Stimulated activated CD8-positive, alpha-beta memory T cell treated with anti-CD3 and anti-CD28 coated beads, Interleukin-12 subunit alpha, Interleukin-12 subunit beta, amount 100 ng/mL, for 24 hours (primary cell): ENCODE data around the gene MRPS26.
"Not testable (repeated sequence)": the region's sequence is repeated elsewhere in the genome, so short reads cannot be mapped to it uniquely, and the experiment has no call there.

Source experiments
- DNase-seq: peaks from one replicate; pipeline ENCODE4 v3.0.0-alpha.2; 2020; ENCODE audit errors: extremely low read depth

The MRPS26 gene

DNA sequence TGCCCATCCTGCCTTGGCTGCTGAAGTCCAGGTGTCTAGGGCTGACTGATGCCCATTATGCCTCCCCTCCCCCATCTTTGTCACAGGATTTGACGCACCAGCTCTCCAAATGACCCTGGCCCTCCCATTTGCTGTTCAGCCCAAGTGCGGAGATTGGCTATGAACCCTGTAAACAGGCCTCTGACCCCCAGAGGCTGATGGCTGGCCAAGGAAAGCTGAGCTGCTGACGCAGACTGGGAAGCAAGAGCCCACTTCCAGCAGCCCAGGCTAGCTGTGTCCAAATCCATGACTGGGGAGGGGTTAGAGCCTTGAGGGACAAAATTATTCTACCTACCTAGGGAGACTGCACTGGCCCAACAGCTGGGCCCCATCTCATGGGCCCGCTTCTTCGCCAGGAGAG lies 3.2 kb upstream of the MRPS26 start:
- no peak for DNase-seq

DNA sequence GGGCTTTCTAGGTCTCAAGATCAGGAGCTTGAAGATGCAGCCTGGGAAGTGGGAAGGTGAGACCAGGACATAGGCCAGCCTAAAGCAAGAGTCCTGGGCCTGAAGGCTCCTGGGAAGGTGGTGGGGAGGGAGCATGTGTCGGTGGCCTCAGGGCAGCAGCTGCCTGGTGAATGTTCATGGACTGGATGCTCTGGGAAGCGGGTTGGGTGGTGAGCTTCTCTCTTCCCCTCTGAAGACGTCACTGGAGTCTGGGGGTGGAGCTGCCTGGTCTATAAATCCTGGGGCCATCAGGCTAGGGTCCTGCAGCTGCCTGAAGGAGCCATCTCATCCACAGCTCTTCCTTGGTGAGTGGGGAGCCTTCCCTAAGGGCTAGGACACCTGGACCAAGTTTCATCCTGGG lies 2.5 kb upstream of the MRPS26 start, which contains the start of gene GNRH2:
Gene GNRH2 (plus strand): TSS at position 301 of the 400 bp plus-strand sequence. CDS start 793 bp downstream, outside the sequence.
- DNase-seq, result no peak

DNA sequence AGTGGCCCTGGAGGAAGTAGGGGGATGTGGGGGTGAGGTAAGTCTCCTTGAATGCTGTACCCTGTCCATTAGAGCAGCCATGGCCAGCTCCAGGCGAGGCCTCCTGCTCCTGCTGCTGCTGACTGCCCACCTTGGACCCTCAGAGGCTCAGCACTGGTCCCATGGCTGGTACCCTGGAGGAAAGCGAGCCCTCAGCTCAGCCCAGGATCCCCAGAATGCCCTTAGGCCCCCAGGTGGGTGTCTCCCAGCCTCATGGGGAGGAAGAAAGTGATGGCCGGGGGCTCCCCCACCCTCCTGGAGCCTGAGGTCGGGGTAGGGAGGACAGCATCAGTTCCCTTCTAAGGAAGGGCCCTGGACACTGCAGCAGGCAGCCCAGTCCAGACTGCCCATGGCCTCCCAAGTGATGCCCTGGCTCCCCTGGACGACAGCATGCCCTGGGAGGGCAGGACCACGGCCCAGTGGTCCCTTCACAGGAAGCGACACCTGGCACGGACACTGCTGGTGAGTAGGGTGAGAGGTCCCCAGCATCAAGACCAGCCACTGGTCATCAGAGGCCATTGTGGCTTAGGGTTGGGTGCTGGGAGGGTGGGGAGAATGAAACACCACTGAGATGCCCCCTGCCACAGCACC lies 1.4 kb upstream of the MRPS26 start:
- no peak for DNase-seq

DNA sequence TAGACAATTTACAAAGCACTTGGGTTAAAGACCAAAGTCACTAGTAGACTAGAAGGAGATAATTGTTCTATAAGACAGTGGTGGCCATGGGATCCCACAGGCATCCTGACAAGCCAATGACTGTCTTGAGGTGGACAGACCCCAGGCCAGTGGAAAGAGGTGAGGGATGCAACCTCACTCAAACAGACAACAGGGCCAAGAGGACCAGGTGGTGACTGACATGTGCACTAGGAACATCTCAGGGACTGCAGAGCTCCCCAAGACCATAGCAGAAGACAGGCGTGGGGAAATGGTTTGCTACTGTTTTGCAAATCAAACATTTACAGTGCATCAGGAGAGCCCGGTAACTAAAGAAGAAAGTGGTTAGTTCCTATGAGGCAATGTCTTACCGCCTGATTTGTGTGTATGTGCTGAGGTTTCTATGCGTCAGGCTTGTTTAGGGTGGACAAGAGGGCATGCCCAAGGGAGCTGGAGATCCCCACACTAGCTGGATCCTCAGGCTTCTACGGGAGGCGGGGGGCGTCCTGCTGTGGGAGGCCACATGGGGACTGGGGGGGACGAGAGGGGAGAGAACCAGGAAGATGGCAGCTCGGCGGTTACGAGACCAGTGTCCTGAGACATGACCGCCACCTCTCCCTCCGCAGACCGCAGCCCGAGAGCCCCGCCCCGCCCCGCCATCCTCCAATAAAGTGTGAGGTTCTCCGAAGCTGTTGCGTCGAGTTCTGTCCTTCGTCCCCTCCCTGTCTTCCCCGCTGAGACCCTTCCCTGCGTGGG lies 623 bp upstream of the MRPS26 start:
- no peak for DNase-seq

DNA sequence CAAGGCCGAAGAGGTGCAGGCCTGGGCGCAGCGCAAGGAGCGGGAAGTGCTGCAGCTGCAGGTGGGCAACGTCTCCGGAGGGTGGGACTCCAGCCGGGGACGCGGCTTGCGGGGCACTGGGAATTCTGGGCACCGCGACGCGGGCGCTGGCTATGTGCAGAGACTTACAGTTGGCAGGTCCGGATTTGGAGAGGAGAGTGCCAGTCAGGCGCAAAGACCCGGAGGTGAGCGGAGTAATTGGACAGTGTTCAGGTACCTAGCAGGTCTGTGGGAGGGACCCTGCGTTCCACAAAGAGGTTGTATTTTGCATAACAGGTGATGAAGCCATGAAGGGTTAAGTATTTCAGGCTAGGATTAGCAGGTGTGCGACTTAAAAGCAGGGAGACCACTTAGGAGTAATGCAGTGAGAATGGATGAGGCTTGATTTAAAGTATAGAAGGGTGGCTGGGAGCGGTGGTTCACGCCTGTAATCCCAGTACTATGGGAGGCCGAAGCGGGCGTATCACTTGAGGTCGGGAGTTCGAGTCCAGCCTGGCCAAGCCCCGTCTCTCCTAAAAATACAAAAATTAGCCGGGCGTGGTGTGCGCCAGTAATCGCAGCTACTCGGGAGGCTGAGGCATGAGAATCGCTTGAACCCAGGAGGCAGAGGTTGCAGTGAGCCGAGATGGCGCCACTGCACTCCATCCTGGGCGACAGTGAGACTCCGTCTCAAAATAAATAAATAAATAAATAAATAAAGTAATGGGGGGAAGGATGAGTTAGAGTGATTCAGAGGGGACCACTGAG lies 1.0 kb downstream of the MRPS26 start:
- DNase-seq, result no peak

DNA sequence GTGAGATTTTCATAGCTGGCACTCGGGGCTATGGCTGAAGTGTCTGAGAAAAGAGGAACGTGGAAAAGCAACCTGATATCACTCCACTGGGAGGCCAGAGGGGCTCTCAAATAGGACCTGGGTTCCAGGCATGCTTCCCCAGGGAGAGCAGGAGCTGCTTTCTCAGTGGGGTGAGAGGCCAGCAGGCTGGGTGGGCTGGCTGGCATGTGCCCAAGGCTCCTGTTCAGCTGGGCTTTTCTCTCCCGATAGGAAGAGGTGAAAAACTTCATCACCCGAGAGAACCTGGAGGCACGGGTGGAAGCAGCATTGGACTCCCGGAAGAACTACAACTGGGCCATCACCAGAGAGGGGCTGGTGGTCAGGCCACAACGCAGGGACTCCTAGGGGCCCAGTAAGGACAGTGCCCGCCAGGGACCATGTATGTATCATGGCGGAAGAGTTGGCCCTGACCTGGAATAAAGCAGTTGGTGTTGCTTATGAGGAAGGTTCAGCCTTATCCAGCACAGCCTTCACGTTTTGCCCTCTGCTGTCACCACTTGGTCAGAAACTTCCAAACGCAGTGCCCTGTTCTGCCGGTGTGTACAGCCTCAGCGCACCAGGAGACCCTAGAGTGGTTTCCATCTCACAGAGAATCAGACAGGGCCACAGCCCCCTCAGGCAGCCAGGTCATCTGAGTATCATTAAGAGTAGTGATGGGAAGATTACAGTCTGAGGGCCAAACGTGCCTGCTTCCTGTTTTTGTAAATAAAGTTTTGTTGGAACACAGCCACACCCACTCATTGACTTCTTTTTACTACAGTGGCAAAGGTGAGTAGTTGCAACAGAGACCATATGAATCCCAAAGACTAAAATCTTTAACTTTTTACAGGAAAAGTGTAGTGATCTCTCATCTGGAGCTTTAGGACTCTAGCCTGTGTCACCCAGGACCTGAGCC lies 1.9 kb downstream of the MRPS26 start:
- no peak for DNase-seq

DNA sequence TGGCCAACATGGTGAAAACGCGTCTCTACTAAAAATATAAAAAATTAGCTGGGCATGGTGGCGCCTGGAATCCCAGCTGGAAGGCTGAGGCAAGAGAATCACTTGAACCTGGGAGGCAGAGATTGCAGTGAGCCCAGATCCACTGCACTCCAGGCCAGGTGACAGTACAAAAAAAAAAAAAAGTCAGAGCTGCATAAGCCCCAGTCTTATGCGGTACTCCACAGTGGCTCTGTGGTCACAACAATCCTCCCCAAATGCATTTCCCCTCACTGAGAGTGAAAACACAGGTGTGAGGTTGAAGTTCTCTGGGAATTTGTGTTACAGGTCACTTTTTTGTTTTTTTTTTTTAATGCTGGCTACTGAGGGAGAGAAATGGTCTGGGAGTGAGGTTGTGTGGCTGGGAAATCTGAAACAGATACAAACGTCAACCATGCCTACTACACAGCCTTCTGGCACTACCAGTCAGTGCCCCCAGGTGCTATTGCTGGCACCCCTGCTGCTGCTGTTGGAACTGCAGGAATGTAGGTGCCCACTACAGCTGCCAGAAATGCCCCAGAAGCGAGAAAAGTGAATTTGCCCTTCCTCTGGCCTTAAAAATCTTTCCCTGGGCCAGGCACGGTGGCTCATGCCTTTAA lies 5.7 kb downstream of the MRPS26 start:
- no peak for DNase-seq

DNA sequence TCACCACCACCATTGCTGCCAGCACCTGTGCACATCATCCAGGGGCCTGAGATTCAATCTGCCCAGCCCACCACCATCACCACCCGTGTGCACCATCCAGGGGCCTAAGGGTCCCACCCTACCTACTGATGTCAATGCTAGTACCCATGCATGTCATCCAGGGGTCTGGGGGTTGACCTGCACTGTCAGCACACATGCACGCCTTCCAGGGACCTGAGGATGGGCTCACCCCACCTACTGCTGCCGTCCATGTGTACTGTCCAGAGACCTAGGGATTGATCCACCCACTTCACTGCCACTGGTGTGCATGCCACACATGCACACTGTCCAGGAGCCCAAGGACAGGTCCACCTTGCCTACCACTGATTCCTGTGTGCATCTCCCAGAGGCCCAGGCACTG lies 13.6 kb downstream of the MRPS26 start:
- DNase-seq, result no peak

DNA sequence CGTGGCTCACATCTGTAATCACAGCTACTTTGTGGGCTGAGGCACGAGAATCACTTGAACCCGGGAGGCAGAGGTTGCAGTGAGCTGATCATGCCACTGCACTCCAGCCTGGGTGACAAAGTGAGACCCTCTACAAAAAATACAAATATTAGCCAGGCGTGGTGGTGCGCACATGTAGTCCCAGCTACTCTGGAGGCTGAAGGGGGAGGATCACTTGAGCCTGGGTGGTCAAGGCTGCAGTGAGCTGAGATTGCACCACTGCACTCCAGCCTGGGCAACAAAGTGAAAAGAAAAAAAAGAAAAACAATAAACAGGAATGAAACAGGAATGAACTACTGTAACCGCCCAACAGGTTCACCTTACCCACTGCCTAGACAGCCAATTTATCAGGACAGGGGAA lies 18.3 kb downstream of the MRPS26 start:
- not testable (repeated sequence) for DNase-seq

DNA sequence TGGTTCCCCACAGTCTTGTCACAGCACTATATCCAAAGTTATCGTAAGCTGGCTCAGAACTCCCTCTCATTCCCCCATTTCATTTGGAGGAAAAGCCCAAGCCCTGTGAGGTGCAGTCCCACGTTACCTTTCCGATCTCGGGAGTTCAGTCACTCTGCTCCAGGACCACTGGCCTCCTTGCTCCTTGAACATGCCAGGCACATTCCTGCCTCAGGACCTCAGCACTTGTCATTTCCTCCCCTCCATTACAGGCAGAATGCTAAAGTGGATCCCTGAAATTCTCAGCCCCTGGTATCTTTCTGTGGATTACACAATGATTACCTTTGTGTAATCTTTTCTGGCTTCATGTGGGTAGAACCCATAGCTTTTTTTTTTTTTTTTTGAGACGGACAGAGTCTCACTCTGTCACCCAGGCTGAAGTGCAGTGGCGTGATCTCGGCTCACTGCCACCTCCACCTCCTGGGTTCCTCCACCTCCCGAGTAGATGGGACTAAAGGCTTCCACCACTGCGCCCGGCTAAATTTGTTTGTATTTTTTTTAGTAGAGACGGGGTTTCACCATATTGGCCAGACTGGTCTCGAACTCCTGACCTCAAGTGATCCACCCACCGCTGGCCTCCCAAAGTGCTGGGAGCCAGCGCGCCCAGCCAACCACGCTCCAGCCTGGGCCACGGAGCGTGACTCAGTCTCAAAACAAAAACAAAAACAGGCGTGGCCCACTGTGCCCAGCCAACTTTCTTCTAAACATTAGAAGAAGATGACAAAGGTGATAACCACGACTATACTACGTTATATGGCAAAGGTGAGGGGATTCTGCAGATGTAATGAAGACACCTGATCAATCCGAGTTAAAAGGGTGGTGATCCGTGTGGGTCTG lies 21.5 kb downstream of the MRPS26 start:
- DNase-seq, result no peak

DNA sequence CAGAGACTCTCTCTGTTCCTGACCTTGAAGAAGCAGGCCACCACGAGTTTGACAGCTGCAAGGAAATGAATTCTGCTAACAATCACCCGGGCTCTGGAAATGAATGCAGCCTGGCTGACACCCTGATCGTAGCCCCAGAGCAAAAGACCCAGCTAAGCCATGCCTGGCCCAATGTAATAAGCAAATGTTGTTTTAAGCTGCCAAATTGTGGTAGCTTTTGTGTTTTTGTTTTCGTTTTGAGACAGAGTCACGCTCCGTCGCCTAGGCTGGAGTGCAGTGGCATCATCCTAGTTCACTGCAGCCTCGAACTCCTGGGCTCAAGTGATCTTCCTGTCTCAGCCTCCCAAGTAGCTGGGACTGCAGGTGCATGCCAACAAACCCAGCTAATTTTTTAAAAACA lies 22.2 kb downstream of the MRPS26 start:
- DNase-seq, result no peak

DNA sequence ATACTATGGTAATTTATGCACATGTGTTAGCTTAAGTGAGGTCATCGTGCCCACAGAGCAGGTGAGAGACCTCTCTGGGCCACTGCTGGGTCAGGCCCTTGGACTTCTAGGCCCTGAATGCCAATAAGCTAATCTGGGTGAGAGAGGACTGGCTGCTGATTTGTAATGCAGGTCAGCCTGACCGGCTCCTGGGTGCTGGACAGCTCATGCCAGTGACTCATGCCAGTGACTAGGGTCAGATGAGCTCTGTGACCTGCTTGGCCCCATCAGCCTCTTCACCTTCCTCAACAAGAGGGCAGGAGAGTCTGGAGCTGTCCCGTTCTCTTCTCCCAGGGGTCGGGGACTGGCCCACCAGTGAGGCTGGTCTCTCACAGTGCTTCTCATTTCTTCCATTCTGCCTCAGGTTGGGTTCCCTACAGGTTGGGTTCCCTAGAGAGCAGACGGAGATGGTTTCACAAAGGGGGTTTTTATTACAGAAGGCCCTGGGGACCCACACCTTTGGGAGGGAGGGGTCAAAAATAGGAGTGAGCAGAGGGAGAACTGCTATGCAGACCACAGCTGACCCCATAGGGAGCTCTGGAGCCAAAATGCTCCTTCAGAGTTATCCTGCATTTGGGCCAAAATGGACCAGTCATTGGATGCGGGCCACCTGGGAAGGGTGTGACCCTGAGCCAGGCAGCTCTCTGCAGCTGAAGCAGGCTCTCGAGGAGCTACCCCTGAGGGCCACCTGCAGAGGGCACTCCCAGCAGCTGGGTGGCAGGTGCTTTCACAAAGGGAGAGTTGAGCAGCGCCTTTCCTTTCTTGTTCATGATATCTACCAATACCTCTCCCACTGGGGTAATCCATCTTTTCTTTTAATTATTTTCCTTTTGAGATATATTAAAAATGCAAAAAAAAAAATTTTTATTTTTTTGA lies 23.4 kb downstream of the MRPS26 start:
- no peak for DNase-seq

DNA sequence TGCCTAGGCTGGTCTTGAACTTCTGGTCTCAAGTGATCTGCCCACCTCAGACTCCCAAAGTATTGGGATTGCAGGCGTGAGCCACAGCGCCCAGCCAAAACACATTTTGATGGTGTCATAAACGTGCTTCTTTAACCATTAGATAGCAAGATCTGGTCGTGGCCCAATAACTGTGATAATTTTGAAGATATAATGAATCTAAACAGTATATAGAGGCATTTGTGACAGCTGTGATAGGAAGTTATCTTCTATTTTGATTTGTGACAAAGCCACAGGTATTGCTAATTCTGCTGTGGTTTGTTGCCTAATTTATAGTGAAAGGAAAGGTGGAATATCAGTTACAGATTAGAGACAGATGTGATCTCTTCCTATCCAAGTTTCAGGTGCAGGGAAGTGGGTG lies 24.9 kb downstream of the MRPS26 start:
- no peak for DNase-seq

DNA sequence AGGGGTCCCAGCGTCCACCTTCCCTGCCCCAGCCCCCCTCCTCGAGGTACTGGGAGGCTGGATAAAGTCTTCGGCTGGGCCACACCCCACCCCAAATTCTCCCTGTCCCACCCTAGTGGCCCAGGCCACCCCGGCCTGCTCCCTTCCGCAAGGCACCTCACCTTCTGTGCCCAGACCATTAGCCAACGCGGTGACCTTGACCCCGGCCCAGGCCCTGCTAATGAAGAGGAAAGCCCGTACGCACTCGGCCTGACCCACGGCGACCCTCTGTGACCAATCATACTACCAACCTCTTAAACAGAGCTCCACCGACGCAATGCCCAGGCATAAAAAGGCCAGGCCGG lies 25.4 kb downstream of the MRPS26 start:
- DNase-seq, result no peak

DNA sequence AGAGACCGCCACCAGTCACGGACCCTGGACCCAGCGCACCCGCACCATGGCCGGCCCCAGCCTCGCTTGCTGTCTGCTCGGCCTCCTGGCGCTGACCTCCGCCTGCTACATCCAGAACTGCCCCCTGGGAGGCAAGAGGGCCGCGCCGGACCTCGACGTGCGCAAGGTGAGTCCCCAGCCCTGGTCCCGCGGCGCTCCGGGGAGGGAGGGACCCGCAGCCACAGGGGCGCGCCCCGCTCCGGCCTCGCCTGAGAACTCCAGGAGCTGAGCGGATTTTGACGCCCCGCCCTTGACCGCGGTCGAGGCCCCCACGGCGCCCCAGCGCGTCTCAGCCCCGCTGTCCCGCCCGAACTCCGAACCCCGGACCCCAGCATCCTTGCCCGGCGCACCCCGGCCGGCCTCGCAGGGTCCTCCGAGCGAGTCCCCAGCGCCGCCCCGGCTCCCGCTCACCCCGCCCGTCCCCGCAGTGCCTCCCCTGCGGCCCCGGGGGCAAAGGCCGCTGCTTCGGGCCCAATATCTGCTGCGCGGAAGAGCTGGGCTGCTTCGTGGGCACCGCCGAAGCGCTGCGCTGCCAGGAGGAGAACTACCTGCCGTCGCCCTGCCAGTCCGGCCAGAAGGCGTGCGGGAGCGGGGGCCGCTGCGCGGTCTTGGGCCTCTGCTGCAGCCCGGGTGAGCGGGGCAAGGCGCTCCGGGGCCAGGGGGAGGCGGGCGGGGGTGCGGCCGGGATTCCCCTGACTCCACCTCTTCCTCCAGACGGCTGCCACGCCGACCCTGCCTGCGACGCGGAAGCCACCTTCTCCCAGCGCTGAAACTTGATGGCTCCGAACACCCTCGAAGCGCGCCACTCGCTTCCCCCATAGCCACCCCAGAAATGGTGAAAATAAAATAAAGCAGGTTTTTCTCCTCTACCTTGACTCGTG lies 26.0 kb downstream of the MRPS26 start, which contains the start of gene OXT:
Gene OXT (plus strand): TSS at position 11 of the 920 bp plus-strand sequence. CDS start 36 bp downstream, at position 47.
- DNase-seq, result peak; percentile 37

DNA sequence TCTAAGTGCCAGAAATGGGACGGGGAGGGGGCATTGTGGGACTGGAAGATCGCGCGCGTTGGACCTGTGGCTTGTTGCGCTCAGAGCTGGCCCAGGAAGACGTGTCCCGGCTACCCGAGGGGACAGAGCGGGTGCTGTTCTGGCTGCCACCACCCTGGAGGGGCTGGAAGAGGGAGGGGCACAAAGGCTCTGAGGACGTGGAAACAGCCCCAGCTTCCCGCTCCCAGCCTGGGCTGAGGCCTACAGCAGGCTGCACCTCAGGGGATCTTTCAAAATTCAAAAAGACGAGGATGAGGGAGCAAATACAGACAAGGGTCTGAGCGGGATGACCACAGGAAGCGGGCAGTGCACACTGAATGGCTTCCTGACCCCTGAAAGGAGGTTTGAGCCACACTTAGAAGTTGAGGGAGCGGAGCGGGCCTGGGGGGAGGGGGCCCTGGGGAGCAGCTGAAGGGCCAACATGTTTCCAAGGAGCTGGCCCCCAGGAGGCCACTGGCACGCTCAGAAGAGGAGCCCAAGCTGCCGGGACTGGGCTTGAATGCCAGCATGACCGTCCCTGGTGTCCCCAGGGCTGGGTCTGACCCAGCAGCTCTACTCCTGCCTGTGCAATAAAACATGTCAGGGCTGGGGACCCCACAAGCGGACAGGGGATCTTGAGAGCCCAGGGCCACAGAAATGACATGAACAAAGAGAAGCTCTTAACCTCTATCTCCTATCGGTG lies 26.8 kb downstream of the MRPS26 start:
- DNase-seq, result no peak

DNA sequence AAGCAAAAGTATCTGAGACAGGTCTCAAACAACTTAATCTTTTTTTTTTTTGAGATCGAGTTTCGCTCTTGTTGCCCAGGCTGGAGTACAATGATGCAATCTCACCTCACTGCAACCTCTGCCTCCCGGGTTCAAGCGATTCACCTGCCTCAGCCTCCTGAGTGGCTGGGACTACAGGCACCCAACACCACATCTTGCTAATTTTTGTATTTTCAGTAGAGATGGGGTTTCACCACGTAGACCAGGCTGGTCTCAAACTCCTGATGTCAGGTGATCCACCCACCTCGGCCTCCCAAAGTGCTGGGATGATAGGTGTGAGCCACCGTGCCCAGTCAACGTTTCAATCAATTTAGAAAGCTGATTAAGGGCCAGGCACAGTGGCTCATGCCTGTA lies 27.4 kb downstream of the MRPS26 start:
- DNase-seq, result not testable (repeated sequence)
